Activated CD4-positive, alpha-beta memory T cell treated with anti-CD3 and anti-CD28 coated beads, Interleukin-2, amount 10 ng/mL, durations not matched to agents 7 days and 5 days (primary cell): ENCODE results near the gene ATP8A1. TPM values are rescaled to one million over a fixed set of nuclear protein-coding genes. Genes with fewer than 3 reads are reported as not detected.

Experiments used
- CTCF ChIA-PET: fragments of 350-600 bp; sonication (Branson Sonifier 250); formaldehyde crosslinking; loops from one replicate; lab custom pipeline; 2021; ENCODE audit warnings: antibody characterized with exemption, inconsistent platforms; lab: Charles Lee
- POLR2A ChIA-PET: fragments of 350-600 bp; sonication (Branson Sonifier 250); formaldehyde crosslinking; loops from one replicate; lab custom pipeline; 2021; ENCODE audit warnings: antibody characterized with exemption; lab: Charles Lee
- DNase-seq: peaks from one replicate; pipeline ENCODE4 v3.0.0-alpha.2; 2020
- H3K27ac Mint-ChIP-seq: one replicate; pipeline ENCODE4 v1.8.0; 2021; ENCODE audit warnings: mild to moderate bottlenecking, mixed read lengths
- H3K27me3 Mint-ChIP-seq: one replicate; pipeline ENCODE4 v1.8.0; 2021; ENCODE audit warnings: mixed read lengths
- H3K36me3 Mint-ChIP-seq: one replicate; pipeline ENCODE4 v1.8.0; 2021; ENCODE audit warnings: low read depth, mixed read lengths
- H3K4me1 Mint-ChIP-seq: one replicate; pipeline ENCODE4 v1.8.0; 2021; ENCODE audit warnings: mixed read lengths
- H3K4me3 Mint-ChIP-seq: one replicate; pipeline ENCODE4 v1.8.0; 2021; ENCODE audit warnings: mild to moderate bottlenecking, mixed read lengths
- H3K9me3 Mint-ChIP-seq: one replicate; pipeline ENCODE4 v1.8.0; 2021; ENCODE audit warnings: mixed read lengths
- total RNA-seq, 2 experiments: library from RNA; stranded (reverse); gene quantifications; one replicate each; pipeline ENCODE4 v1.2.3, GENCODE V29; 2021

The ATP8A1 gene
- total RNA-seq, 2 experiments from 2014 or later, result 18.7 to 19.8 TPM

DNA sequence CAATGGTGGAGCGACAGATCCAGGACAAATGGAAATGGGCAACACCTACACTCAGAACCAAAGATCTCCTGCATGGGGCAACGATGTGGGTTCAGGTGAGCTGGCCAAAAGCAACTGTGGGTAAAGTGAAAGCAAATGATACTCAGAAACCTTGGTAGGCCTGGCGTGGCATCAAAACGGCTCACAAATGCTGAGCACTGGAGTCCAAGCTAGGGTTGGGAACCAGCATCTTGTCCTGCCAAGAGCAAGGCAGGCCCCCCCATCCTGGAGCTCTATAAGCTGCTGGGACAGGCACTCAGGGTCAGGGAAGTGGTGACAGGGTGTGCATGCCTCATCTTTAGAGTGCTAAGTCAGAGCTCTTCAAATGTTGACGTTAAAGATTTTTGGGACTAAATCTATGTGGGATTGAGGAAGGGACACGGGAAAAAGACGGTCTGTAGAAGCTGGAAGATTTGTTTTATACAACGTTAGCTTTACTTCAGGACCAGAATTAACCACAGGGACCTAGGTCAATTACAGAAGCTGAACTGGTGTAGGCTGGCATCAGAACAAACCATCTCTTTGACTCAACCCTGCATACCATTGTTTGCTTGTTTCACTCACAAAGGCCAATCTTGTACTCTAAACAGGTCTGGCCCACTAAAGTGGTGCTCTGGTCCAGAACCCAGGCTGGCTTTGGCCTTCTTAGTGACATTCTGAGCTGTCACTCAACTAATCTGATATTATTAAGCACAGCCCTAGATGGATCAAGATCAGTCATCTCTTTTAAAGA is 10.7 kb downstream of the ATP8A1 start:
- POLR2A ChIA-PET, result interaction anchor here (3.7 kb wide), 1 partner anchor 11 kb away, joined by 28 read pairs; the partner anchor contains the start of gene ATP8A1
- Mint-ChIP-seq H3K4me1 (peaks cover 23% of the 10 kb centered on the region), H3K4me3 (no peak overlapping the region), H3K27me3 (no peaks in the 10 kb centered on the region), H3K36me3 (peaks cover 3% of the 10 kb centered on the region), H3K27ac (no peak overlapping the region), H3K9me3 (peaks cover 2% of the 10 kb centered on the region)
- DNase-seq, result no peak
- CTCF ChIA-PET, result interaction anchor here (0.6 to 1.5 kb wide), 3 partner anchors 8 to 122 kb away, joined by 3 to 7 read pairs (median 3); partner anchors contain the start of gene ATP8A1

DNA sequence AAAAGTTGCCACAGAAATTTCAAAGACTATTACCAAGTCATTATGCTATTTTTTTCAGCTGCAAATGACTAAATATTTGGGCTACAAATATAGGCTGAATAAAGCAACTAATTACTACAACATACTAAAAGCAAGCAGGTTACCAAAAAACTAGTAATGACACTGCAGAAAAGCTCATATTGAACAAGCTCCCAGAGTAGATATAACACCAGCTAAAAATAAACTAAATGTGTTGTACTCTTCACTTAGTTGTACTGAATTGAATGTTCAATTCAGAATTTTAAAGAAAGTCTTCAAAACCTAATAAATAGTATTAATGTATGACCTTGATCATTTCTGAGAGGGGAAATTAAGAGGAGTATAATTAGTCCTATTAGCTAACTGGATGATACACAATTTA is 12.0 kb downstream of the ATP8A1 start:
- CTCF ChIA-PET, result interaction anchor here (0.8 to 1.5 kb wide), 4 partner anchors 11 to 125 kb away, joined by 3 to 7 read pairs (median 4); partner anchors contain the start of gene ATP8A1

DNA sequence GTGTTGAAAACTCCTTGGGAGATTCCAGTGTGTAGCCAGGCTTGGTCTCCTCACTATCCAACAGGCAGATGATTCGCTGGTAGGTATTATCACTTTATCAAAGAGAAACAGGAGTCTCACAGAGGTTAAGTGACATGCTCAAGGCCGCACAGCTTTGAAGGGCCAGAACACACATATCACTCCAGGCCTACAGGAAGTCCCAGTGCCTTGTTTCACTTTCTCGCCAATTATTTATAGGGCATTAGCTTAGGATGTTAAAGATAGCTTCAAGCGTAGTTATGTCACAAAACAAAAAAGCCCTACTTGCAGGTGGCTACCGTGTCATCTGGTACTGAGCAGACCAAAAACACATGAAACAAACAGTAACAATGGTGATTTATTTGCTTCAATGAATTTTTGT is 13.2 kb downstream of the ATP8A1 start:
- DNase-seq, result no peak
- Mint-ChIP-seq H3K4me1 (peaks cover 40% of the 10 kb centered on the region), H3K9me3 (no peaks in the 10 kb centered on the region), H3K27me3 (no peaks in the 10 kb centered on the region), H3K27ac (no peak overlapping the region), H3K36me3 (no peaks in the 10 kb centered on the region), H3K4me3 (no peak overlapping the region)
- ChIA-PET CTCF (interaction anchor here (1.1 to 1.9 kb wide), 3 partner anchors 12 to 14 kb away, joined by 3 to 5 read pairs (median 3); partner anchors contain the start of gene ATP8A1), POLR2A (interaction anchor here (1.7 kb wide), 1 partner anchor 13 kb away, joined by 7 read pairs; the partner anchor contains the start of gene ATP8A1)

More for the DNA sequence above, 12.0 kb downstream of the ATP8A1 start:
- POLR2A ChIA-PET, result interaction anchor here (3.7 kb wide), 1 partner anchor 12 kb away, joined by 28 read pairs; the partner anchor contains the start of gene ATP8A1
- H3K4me3 Mint-ChIP-seq, result no peak overlapping the region
- H3K27ac Mint-ChIP-seq, result no peak overlapping the region
- no peaks in the 10 kb centered on the region for H3K27me3 Mint-ChIP-seq
- H3K36me3 Mint-ChIP-seq, result no peaks in the 10 kb centered on the region
- H3K9me3 Mint-ChIP-seq, result no peaks in the 10 kb centered on the region
- DNase-seq, result no peak
- peaks cover 31% of the 10 kb centered on the region for H3K4me1 Mint-ChIP-seq

DNA sequence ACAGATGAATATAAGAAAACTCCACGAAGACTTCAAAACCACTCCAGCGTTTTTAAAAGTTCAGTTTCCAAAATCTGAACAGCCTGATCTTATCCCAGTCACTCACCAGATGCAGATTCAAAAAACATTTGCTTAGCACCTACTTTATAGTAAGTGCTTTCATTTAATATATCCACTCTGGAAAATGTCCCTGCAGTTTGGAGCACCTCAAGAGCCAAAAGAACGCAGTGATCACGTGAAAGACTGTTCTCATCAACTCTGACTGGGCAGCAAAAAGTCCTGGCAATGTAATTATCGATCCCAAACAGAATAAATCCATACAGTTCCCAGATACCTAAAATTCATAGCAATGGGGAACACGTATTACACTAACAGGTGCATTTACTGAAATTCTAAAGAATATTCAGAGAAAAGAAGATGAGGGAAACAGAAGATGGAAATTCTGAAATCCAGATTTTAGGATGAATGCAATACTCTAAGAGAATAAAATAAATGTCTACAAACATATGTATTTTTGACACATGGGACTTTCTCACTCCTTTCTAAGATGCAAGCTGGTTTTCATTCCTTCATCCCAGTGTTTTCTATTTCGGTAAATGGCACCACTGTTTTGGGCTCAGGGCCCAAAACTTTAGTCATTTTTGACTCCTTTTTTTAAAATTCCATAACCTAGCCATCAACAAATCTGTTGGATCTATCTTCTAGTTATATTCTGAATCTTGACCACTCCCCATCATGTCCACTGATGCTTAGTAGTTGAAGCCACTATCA is 13.9 kb downstream of the ATP8A1 start:
- Mint-ChIP-seq H3K4me1 (peaks cover 42% of the 10 kb centered on the region), H3K36me3 (no peaks in the 10 kb centered on the region), H3K27ac (no peak overlapping the region), H3K9me3 (no peaks in the 10 kb centered on the region), H3K4me3 (no peak overlapping the region), H3K27me3 (no peaks in the 10 kb centered on the region)
- POLR2A ChIA-PET, result interaction anchor here (1.3 to 1.7 kb wide), 2 partner anchors 12 to 13 kb away, joined by 3 to 7 read pairs; partner anchors contain the start of gene ATP8A1
- no peak for DNase-seq
- CTCF ChIA-PET, result interaction anchor here (1.9 kb wide), 1 partner anchor 13 kb away, joined by 5 read pairs; no protein-coding TSS in a partner anchor

DNA sequence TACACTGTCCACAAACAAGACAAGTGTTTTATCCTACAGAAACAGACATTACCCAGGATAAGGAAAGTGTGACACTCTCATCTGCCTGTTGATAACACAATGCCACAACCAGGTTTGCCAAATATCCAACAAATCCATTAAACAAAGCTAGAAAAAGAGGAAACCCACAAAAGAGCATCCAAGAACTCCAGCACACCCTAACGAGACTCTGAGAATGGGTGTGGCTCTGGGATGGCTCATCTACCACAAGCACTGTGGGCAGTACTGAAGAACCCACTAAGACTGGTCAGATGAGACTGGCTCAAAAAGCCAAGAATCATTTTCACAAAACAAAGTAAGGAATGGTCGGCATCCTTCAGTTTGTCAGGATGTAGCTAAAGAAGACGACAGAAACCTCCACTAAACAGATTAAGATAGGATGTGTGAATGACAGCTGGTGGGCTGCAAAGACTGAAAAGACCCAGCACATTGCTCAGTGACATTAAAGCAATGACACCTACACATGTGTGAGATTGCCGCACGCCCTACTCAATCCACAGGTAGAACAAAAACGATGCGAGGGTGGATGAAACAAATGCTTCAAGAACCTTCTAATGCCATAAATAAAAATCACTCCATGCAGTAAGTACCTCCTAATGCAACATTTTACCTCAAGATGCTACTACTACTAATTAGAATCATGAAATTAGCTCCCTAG is 14.7 kb downstream of the ATP8A1 start:
- H3K4me3 Mint-ChIP-seq, result no peak overlapping the region
- DNase-seq, result no peak
- ChIA-PET POLR2A (interaction anchor here (0.9 to 1.6 kb wide), 3 partner anchors 10 to 15 kb away, joined by 3 to 9 read pairs (median 3); partner anchors contain the start of gene ATP8A1), CTCF (interaction anchor here (1.9 kb wide), 1 partner anchor 14 kb away, joined by 5 read pairs; no protein-coding TSS in a partner anchor)
- H3K27ac Mint-ChIP-seq, result no peak overlapping the region
- H3K4me1 Mint-ChIP-seq, result peaks cover 42% of the 10 kb centered on the region
- H3K27me3 Mint-ChIP-seq, result no peaks in the 10 kb centered on the region
- H3K36me3 Mint-ChIP-seq, result no peaks in the 10 kb centered on the region
- no peaks in the 10 kb centered on the region for H3K9me3 Mint-ChIP-seq

DNA sequence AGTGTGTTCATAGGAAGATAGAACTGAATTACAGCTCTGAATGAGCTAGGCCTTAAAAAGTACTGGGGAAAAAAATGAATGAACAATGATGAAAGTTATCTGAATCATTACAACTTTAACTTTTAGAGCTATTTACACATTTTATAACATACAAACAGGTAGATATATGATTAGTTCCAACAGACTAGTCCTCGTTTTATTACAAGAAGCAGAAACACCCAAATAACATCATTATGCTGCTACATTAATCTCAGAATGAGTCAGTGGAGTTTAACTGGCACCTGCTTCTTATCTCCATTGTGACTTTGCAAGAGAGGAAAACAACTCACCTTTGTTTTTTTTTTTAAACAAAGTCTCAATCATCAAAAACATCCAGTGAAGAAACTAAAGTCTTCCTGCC is 15.2 kb downstream of the ATP8A1 start:
- no peaks in the 10 kb centered on the region for H3K27me3 Mint-ChIP-seq
- H3K27ac Mint-ChIP-seq, result no peak overlapping the region
- peaks cover 42% of the 10 kb centered on the region for H3K4me1 Mint-ChIP-seq
- ChIA-PET POLR2A (interaction anchor here (0.9 to 1.6 kb wide), 3 partner anchors 9 to 15 kb away, joined by 3 to 9 read pairs (median 3); partner anchors contain the start of gene ATP8A1), CTCF (interaction anchor here (1.7 kb wide), 1 partner anchor 15 kb away, joined by 6 read pairs; the partner anchor contains the start of gene ATP8A1)
- no peak for DNase-seq
- H3K9me3 Mint-ChIP-seq, result no peaks in the 10 kb centered on the region
- H3K4me3 Mint-ChIP-seq, result no peak overlapping the region
- H3K36me3 Mint-ChIP-seq, result no peaks in the 10 kb centered on the region

DNA sequence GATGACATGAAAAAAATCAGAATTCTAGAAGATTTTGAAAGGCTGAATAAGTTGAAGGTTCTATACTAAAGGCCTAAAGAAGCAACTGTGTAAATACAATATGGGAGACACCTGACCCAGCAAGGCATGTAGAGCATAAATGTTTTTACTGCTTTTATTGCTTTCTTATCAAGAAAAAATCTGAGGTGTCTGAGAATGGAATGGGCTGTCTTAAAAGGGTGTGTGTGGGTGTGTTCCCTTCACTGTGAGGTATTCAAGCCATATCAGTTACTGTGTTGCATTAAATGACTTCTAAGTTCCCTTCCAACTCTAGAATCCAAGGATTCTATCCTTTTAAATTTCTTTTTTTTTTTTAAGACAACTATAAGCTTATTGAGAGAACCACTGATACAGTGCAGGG is 15.7 kb downstream of the ATP8A1 start:
- Mint-ChIP-seq H3K4me1 (peaks cover 42% of the 10 kb centered on the region), H3K27ac (no peak overlapping the region), H3K4me3 (no peak overlapping the region), H3K27me3 (no peaks in the 10 kb centered on the region), H3K36me3 (no peaks in the 10 kb centered on the region), H3K9me3 (no peaks in the 10 kb centered on the region)
- DNase-seq, result no peak
- CTCF ChIA-PET, result interaction anchor here (1.7 kb wide), 1 partner anchor 16 kb away, joined by 6 read pairs; the partner anchor contains the start of gene ATP8A1
- POLR2A ChIA-PET, result interaction anchor here (0.9 to 1.6 kb wide), 2 partner anchors 9 to 16 kb away, joined by 3 to 9 read pairs; partner anchors contain the start of gene ATP8A1

DNA sequence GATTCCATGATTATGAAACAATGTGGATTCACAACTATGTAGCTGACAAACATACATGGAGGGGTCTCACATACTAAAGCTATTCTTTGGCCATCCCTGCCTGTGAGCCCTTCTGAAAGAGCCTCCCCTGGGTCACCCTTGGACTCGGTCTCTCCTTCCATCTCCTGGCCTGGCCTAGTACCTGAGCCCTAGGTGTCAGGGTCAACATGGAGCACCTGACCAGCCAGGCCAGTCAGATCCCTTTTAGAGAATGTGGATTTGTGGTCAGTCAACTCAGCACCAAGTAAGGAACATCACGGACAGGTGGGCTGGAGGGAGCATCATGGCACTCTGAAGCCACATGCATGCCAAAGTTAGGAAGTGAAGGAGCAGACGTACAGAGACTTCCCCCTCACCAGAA is 16.3 kb downstream of the ATP8A1 start:
- no peaks in the 10 kb centered on the region for H3K9me3 Mint-ChIP-seq
- DNase-seq, result no peak
- H3K27me3 Mint-ChIP-seq, result no peaks in the 10 kb centered on the region
- ChIA-PET POLR2A (no interaction called here), CTCF (interaction anchor here (1.7 kb wide), 1 partner anchor 16 kb away, joined by 6 read pairs; the partner anchor contains the start of gene ATP8A1)
- no peak overlapping the region for H3K27ac Mint-ChIP-seq
- no peak overlapping the region for H3K4me3 Mint-ChIP-seq
- H3K4me1 Mint-ChIP-seq, result peaks cover 42% of the 10 kb centered on the region
- H3K36me3 Mint-ChIP-seq, result no peaks in the 10 kb centered on the region

DNA sequence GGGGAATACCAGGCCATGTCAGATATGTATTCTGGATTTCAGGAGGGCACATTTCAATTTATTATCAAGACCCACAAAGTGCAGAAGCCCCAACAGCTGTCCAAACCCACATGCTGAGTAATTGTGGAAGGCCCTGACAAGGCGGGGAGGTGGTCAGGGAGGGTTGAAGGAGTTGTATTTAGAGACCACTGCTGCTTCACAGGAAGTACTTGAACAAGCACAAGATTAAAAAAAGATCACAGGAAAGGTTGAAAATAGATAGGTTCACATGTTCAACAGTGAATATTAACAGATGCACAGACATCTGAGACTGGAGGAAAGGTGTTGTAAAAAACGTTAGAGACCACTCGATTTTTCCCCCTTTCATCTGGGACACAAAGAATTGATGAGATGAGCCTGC is 17.9 kb downstream of the ATP8A1 start:
- H3K4me3 Mint-ChIP-seq, result no peak overlapping the region

DNA sequence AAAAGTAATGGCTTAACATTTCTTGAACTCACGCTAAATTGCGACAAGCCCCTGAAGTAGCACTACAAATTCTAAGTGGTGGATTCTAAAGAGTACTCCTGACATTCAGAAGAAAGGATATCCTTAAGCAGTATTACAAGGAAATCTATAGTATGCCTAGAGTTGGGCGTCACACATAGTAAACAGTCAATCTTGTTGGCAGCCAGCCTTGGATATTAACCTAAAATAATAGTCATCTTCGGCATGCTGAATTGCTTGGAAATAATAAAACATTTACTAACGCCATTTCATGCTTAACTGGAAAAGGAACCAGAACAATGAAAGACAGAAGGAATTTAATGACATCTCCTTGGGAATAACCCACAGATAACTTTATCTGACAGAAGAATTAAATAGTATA is 18.6 kb downstream of the ATP8A1 start:
- Mint-ChIP-seq H3K9me3 (no peaks in the 10 kb centered on the region), H3K4me1 (peaks cover 47% of the 10 kb centered on the region), H3K36me3 (no peaks in the 10 kb centered on the region), H3K4me3 (no peak overlapping the region), H3K27ac (no peak overlapping the region), H3K27me3 (no peaks in the 10 kb centered on the region)
- POLR2A ChIA-PET, result no interaction called here
- CTCF ChIA-PET, result no interaction called here
- DNase-seq, result no peak

More for the DNA sequence above, 17.9 kb downstream of the ATP8A1 start:
- H3K27me3 Mint-ChIP-seq, result no peaks in the 10 kb centered on the region
- H3K9me3 Mint-ChIP-seq, result no peaks in the 10 kb centered on the region
- peaks cover 42% of the 10 kb centered on the region for H3K4me1 Mint-ChIP-seq
- DNase-seq, result no peak
- H3K27ac Mint-ChIP-seq, result no peak overlapping the region
- ChIA-PET POLR2A (no interaction called here), CTCF (no interaction called here)
- H3K36me3 Mint-ChIP-seq, result no peaks in the 10 kb centered on the region

DNA sequence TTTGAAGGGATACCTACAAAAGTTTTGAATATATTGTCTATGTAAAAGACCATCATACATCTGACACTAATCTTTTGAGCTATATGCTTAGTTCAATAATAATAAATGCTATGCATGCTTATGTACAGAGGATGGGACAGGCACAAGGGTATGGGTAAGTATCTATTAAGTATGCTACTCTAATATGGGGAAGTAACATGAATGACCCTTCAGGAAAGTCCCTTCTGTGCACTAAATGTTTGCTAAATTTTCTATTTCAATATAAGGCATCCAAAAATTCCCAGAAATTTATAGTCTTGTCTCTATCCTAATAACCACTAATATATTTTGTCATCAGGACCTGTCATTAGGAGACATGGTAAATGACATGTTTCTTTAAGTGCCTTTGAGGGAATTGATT is 19.0 kb downstream of the ATP8A1 start:
- H3K4me1 Mint-ChIP-seq, result peaks cover 50% of the 10 kb centered on the region
- H3K4me3 Mint-ChIP-seq, result no peak overlapping the region
- H3K36me3 Mint-ChIP-seq, result no peaks in the 10 kb centered on the region
- POLR2A ChIA-PET, result no interaction called here
- no peaks in the 10 kb centered on the region for H3K27me3 Mint-ChIP-seq
- no peak for DNase-seq
- H3K27ac Mint-ChIP-seq, result no peak overlapping the region
- no peaks in the 10 kb centered on the region for H3K9me3 Mint-ChIP-seq
- CTCF ChIA-PET, result no interaction called here

DNA sequence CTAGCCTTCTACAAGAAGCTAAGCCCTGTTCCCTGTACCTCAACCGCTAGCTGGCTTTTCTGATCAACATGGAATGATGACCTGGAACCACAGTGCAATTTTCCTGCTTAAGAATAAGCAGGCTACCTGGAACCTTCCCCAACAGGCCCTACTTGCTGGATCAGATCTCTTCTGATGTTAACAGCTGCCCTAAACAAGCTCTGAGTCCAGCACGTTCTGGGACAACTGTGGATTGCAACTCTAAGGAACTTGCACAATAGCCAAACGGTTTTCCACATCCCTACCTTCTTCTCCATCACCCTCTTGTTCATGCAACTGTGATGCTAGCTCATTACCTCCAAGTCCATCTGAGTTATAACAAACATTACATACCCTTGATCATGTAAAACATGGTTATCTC is 19.8 kb downstream of the ATP8A1 start:
- ChIA-PET POLR2A (interaction anchor here (1.3 to 2.0 kb wide), 2 partner anchors 20 to 36 kb away, joined by 4 to 16 read pairs; partner anchors contain the start of gene ATP8A1), CTCF (interaction anchor here (0.5 kb wide), 1 partner anchor 258 kb away, joined by 3 read pairs; no protein-coding TSS in a partner anchor)
- H3K4me3 Mint-ChIP-seq, result no peak overlapping the region
- H3K9me3 Mint-ChIP-seq, result no peaks in the 10 kb centered on the region
- H3K27ac Mint-ChIP-seq, result no peak overlapping the region
- no peak for DNase-seq
- H3K36me3 Mint-ChIP-seq, result no peaks in the 10 kb centered on the region
- H3K27me3 Mint-ChIP-seq, result no peaks in the 10 kb centered on the region
- peaks cover 43% of the 10 kb centered on the region for H3K4me1 Mint-ChIP-seq
